Prostate gland (tissue), 2 donors: ENCODE measurements around the gene TNFAIP2.
"Not testable (repeated sequence)": the region's sequence is repeated elsewhere in the genome, so short reads cannot be mapped to it uniquely, and the experiment has no call there.

Experiments
- POLR2A ChIP-seq: fragments of 450-650 bp; IDR thresholded peaks from one replicate; pipeline ENCODE4 v1.6.1; 2016; ENCODE audit warnings: antibody characterized with exemption, mild to moderate bottlenecking
- TF ChIP-seq, protein P1 (sequence below), 4 experiments: fragments of 200-600 bp in 2 of 4; fragments of 450-650 bp in 2 of 4; sonication (generic) in 2 of 4; IDR thresholded peaks; 1 replicate in 3 of 4; 2 replicates in 1 of 4; pipeline ENCODE4 v1.5.1; 2016 to 2019; ENCODE audit warnings: antibody characterized with exemption in 4 of 4, mild to moderate bottlenecking in 2 of 4, moderate library complexity in 2 of 4

GRCh38 chr14:103117499-103117898, 5.8 kb upstream of the TNFAIP2 start:
- TF ChIP-seq, protein P1, sequence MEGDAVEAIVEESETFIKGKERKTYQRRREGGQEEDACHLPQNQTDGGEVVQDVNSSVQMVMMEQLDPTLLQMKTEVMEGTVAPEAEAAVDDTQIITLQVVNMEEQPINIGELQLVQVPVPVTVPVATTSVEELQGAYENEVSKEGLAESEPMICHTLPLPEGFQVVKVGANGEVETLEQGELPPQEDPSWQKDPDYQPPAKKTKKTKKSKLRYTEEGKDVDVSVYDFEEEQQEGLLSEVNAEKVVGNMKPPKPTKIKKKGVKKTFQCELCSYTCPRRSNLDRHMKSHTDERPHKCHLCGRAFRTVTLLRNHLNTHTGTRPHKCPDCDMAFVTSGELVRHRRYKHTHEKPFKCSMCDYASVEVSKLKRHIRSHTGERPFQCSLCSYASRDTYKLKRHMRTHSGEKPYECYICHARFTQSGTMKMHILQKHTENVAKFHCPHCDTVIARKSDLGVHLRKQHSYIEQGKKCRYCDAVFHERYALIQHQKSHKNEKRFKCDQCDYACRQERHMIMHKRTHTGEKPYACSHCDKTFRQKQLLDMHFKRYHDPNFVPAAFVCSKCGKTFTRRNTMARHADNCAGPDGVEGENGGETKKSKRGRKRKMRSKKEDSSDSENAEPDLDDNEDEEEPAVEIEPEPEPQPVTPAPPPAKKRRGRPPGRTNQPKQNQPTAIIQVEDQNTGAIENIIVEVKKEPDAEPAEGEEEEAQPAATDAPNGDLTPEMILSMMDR (IDR thresholded peaks at IDR 0.05), result not testable (repeated sequence)
- TF ChIP-seq POLR2A, result not testable (repeated sequence)
